HepG2 (cell line): ENCODE measurements around the gene CAPN13. TPM values are rescaled to one million over a fixed set of nuclear protein-coding genes. Genes with fewer than 3 reads are reported as not detected.

ENCODE experiments used
- ATAC-seq: fragments of 200-7000 bp; cut with Tn5 transposase; 3 replicates; pipeline ENCODE4 v1.9.1; 2020; ENCODE audit warnings: mild to moderate bottlenecking, moderate library complexity
- BruUV-seq: library from RNA; stranded (reverse); fragments of 400-500 nt; replicated peaks from 2 replicates; lab custom pipeline; 2021; lab: Mats Ljungman, UMichigan
- CTCF ChIA-PET: fragments of 300-600 bp; formaldehyde crosslinking; extraction: SDS; loops from one replicate; lab custom pipeline; 2021; ENCODE audit warnings: low total read pairs, inconsistent platforms, low intra/inter-chr PET ratio; lab: Yijun Ruan, JAX
- POLR2A ChIA-PET: fragments of 350-600 bp; sonication (Branson Sonifier 250); formaldehyde crosslinking; loops from one replicate; lab custom pipeline; 2020; ENCODE audit warnings: antibody characterized with exemption, inconsistent platforms; lab: Yijun Ruan, JAX
- DNase-seq: peaks from one replicate; pipeline ENCODE4 v3.0.0-alpha.2; 2015; ENCODE audit warnings: low spot score
- FAIRE-seq: peaks from 3 replicates; lab custom pipeline; 2011; peaks lifted over from hg19 to GRCh38; lab: Jason Lieb, UNC
- H2AFZ ChIP-seq: one replicate; pipeline ENCODE4 v1.6.1; 2011; ENCODE audit warnings: low read length, inconsistent platforms
- H3K27ac ChIP-seq: fragments of 300-600 bp; 3 replicates; pipeline ENCODE4 v1.8.0; 2011; ENCODE audit warnings: mixed run types, mild to moderate bottlenecking, mixed read lengths, low read length, inconsistent platforms; ENCODE audit not compliant: insufficient read depth; ENCODE audit errors: extremely low read length
- H3K27me3 ChIP-seq, 2 experiments: fragments of 200-600 bp in 1 of 2; 2 replicates in 1 of 2; 3 replicates in 1 of 2; pipeline versions ENCODE4 v1.6.0 to v1.8.0; 2011; ENCODE audit warnings: low read length in 2 of 2, mild to moderate bottlenecking in 2 of 2, moderate library complexity in 2 of 2, inconsistent platforms in 1 of 2; ENCODE audit not compliant: insufficient read depth in 2 of 2, control insufficient read depth in 1 of 2
- H3K36me3 ChIP-seq, 2 experiments: fragments of 200-600 bp in 1 of 2; replicated peaks in 1 of 2; 2 replicates in 1 of 2; 3 replicates in 1 of 2; pipeline versions ENCODE4 v1.5.1 to v1.8.0; 2011; ENCODE audit warnings: low read length in 2 of 2, inconsistent platforms in 1 of 2; ENCODE audit not compliant: insufficient read depth in 2 of 2, control insufficient read depth in 1 of 2
- H3K4me1 ChIP-seq: 2 replicates; pipeline ENCODE4 v1.5.1; 2012; ENCODE audit warnings: low read length, inconsistent platforms; ENCODE audit not compliant: insufficient read depth
- H3K4me2 ChIP-seq: 2 replicates; pipeline ENCODE4 v1.6.0; 2011; ENCODE audit warnings: low read depth, low read length, inconsistent platforms
- H3K4me3 ChIP-seq, 3 experiments: fragments of 200-600 bp in 1 of 3; sonication (generic), shearing (Covaris generic) in 1 of 3; replicated peaks in 1 of 3; 2 replicates each; pipeline ENCODE4 v1.5.1; 2011 to 2016; ENCODE audit warnings: low read length in 3 of 3, inconsistent platforms in 2 of 3, low read depth in 2 of 3, mild to moderate bottlenecking in 2 of 3, control low read depth in 1 of 3, mixed read lengths in 1 of 3; ENCODE audit not compliant: insufficient read depth in 1 of 3
- H3K79me2 ChIP-seq: one replicate; pipeline ENCODE4 v1.6.1; 2011; ENCODE audit warnings: low read length, inconsistent platforms; ENCODE audit not compliant: insufficient read depth
- H3K9ac ChIP-seq: 2 replicates; pipeline ENCODE4 v1.6.0; 2011; ENCODE audit warnings: mild to moderate bottlenecking, low read depth, low read length, inconsistent platforms; ENCODE audit not compliant: insufficient read depth
- H3K9me3 ChIP-seq: 2 replicates; pipeline ENCODE4 v1.5.1; 2012; ENCODE audit warnings: mild to moderate bottlenecking, low read length
- H4K20me1 ChIP-seq: 2 replicates; pipeline ENCODE4 v1.6.0; 2011; ENCODE audit warnings: inconsistent platforms, mild to moderate bottlenecking, low read length, moderate library complexity; ENCODE audit not compliant: insufficient read depth
- KLF12 ChIP-seq: sonication (generic); formaldehyde crosslinking; IDR thresholded peaks from 2 replicates; pipeline ENCODE4 v1.4.0; 2020; ENCODE audit warnings: missing genetic modification reagents, borderline replicate concordance
- NONO ChIP-seq, 2 experiments: fragments of 450-650 bp in 1 of 2; sonication (generic) in 1 of 2; formaldehyde crosslinking in 1 of 2; IDR thresholded peaks in 1 of 2; conservative IDR thresholded peaks in 1 of 2; 2 replicates each; pipeline versions ENCODE4 v1.6.1 to v1.8.0; 2017 to 2022; ENCODE audit warnings: mild to moderate bottlenecking in 1 of 2, missing genetic modification reagents in 1 of 2, moderate library complexity in 1 of 2
- NPAS2 ChIP-seq: sonication (generic); formaldehyde crosslinking; IDR thresholded peaks from 2 replicates; pipeline ENCODE4 v1.8.0; 2022; ENCODE audit warnings: mild to moderate bottlenecking, missing genetic modification reagents, borderline replicate concordance
- POLR2AphosphoS5 ChIP-seq: IDR thresholded peaks from 2 replicates; pipeline ENCODE4 v1.6.1; 2012; ENCODE audit warnings: low read depth, low read length
- TCF7 ChIP-seq: sonication (generic); IDR thresholded peaks from 2 replicates; pipeline ENCODE4 v1.6.1; 2016; ENCODE audit warnings: antibody characterized with exemption, low read depth
- ZNF180 ChIP-seq: sonication (generic); formaldehyde crosslinking; IDR thresholded peaks from 2 replicates; pipeline ENCODE4 v1.4.0; 2020; ENCODE audit warnings: low read depth, missing genetic modification reagents, borderline replicate concordance
- ZNF225 ChIP-seq: sonication (generic); formaldehyde crosslinking; IDR thresholded peaks from 2 replicates; pipeline ENCODE4 v1.4.0; 2020; ENCODE audit warnings: mild to moderate bottlenecking, missing genetic modification reagents
- ZNF549 ChIP-seq: sonication (generic); formaldehyde crosslinking; IDR thresholded peaks from 2 replicates; pipeline ENCODE4 v1.5.0; 2020; ENCODE audit warnings: missing genetic modification reagents
- ZNF83 ChIP-seq: sonication (generic); formaldehyde crosslinking; IDR thresholded peaks from 2 replicates; pipeline ENCODE4 v1.4.0; 2020; ENCODE audit warnings: missing genetic modification reagents, mild to moderate bottlenecking, borderline replicate concordance
- WGBS: methylation state at CpG from one replicate; pipeline ENCODE4 v1.1.6; 2017; ENCODE audit warnings: low lambda C conversion rate; 5-methylcytosine and 5-hydroxymethylcytosine counted together
- in situ Hi-C: cut with HindIII; loops from 2 replicates; pipeline ENCODE4 v1.10.0; 2017; ENCODE audit warnings: low pct_unique_long_range_greater_than_20kb; ENCODE audit not compliant: extremely low pct_ligation_motif_present
- intact Hi-C: fragments of 100-400 bp; cut with micrococcal nuclease; formaldehyde crosslinking; loops from one replicate; pipeline ENCODE4 v1.10.0; 2022; ENCODE audit not compliant: unreplicated experiment
- polyA plus RNA-seq, 8 experiments: library from polyadenylated mRNA; depleted of rRNA in 3 of 8; stranded (reverse) in 7 of 8; unstranded in 1 of 8; fragments of >200 nt; fragmentation: Illumina TruSeq in 4 of 8; extraction: Trizol in 4 of 8; gene quantifications; 2 replicates each; pipeline versions ENCODE4 v1.2.1 to v1.2.3, GENCODE V29; 2011 to 2016; ENCODE audit warnings: low read depth in 4 of 8, missing spikeins in 1 of 8, mixed read lengths in 1 of 8; ENCODE audit not compliant: insufficient read depth in 1 of 8
- total RNA-seq, 5 experiments: library from RNA; depleted of rRNA; stranded (reverse); fragments of >200 nt; fragmentation: Illumina TruSeq; extraction: Trizol; gene quantifications; 2 replicates each; pipeline ENCODE4 v1.2.3, GENCODE V29; 2016; ENCODE audit warnings: low read depth in 1 of 5
- TF ChIP-seq, protein P1 (sequence below): sonication (generic); formaldehyde crosslinking; IDR thresholded peaks from 2 replicates; pipeline ENCODE4 v1.4.0; 2020; ENCODE audit warnings: mild to moderate bottlenecking, missing genetic modification reagents, borderline replicate concordance
- TF ChIP-seq, protein P2 (sequence below): sonication (generic); formaldehyde crosslinking; IDR thresholded peaks from 2 replicates; pipeline ENCODE4 v1.5.1; 2020; ENCODE audit warnings: mild to moderate bottlenecking, missing genetic modification reagents, moderate library complexity

CAPN13 gene
- total and polyA plus RNA-seq, 2 of the 13 experiments (the other 11 are each of a cell fraction or from before 2014, with no cell fraction given): not detected

DNA sequence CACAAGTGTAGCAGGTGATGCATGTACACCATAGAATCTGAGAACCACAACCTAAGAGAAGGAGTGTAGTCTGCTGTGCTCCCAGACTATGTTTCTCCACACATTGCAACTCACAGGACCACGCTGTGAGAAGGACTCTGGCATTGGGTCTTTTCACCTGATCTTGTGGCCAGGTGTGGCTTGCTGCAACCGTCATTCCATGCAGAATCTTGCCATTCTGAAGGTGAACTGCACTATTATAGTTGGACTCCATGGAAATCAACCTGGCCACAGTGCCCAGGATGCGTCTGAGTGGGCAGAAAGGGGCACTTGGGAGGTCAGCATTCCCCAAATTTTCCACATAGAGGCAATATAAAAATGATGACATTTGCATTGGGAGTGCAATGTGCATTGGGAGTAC, 122.2 kb downstream of the CAPN13 start:
- 6% methylated on average over 3 of the region's 3 CpGs for WGBS
- Histone ChIP-seq H3K27me3 (peaks cover 0 to 32% of the 10 kb centered on the region in 2 experiments; a peak in 4 of 5 replicates), H4K20me1 (no peaks in the 10 kb centered on the region), H3K9me3 (no peaks in the 10 kb centered on the region), H3K79me2 (no peaks in the 10 kb centered on the region), H3K4me3 (no peak overlapping the region), H2AFZ (no peak overlapping the region), H3K9ac (no peak overlapping the region), H3K4me1 (no peaks in the 10 kb centered on the region), H3K36me3 (no peaks in the 10 kb centered on the region), H3K4me2 (no peak overlapping the region), H3K27ac (no peak overlapping the region)
- TF ChIP-seq POLR2AphosphoS5 (no peak), ZNF549 (no peak), TCF7 (no peak), NPAS2 (CRISPR knock-in tag) (no peak), ZNF180 (CRISPR knock-in tag) (no peak), ZNF225 (CRISPR knock-in tag) (no peak), KLF12 (no peak), NONO (IDR thresholded peaks at IDR 0.05) (no peak), NONO (CRISPR knock-in tag; conservative IDR thresholded peaks at IDR 0.05) (no peak), ZNF83 (CRISPR knock-in tag) (no peak)
- TF ChIP-seq, protein P1, sequence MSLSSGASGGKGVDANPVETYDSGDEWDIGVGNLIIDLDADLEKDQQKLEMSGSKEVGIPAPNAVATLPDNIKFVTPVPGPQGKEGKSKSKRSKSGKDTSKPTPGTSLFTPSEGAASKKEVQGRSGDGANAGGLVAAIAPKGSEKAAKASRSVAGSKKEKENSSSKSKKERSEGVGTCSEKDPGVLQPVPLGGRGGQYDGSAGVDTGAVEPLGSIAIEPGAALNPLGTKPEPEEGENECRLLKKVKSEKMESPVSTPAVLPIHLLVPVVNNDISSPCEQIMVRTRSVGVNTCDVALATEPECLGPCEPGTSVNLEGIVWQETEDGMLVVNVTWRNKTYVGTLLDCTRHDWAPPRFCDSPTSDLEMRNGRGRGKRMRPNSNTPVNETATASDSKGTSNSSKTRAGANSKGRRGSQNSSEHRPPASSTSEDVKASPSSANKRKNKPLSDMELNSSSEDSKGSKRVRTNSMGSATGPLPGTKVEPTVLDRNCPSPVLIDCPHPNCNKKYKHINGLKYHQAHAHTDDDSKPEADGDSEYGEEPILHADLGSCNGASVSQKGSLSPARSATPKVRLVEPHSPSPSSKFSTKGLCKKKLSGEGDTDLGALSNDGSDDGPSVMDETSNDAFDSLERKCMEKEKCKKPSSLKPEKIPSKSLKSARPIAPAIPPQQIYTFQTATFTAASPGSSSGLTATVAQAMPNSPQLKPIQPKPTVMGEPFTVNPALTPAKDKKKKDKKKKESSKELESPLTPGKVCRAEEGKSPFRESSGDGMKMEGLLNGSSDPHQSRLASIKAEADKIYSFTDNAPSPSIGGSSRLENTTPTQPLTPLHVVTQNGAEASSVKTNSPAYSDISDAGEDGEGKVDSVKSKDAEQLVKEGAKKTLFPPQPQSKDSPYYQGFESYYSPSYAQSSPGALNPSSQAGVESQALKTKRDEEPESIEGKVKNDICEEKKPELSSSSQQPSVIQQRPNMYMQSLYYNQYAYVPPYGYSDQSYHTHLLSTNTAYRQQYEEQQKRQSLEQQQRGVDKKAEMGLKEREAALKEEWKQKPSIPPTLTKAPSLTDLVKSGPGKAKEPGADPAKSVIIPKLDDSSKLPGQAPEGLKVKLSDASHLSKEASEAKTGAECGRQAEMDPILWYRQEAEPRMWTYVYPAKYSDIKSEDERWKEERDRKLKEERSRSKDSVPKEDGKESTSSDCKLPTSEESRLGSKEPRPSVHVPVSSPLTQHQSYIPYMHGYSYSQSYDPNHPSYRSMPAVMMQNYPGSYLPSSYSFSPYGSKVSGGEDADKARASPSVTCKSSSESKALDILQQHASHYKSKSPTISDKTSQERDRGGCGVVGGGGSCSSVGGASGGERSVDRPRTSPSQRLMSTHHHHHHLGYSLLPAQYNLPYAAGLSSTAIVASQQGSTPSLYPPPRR (CRISPR knock-in tag): no peak
- TF ChIP-seq, protein P2, sequence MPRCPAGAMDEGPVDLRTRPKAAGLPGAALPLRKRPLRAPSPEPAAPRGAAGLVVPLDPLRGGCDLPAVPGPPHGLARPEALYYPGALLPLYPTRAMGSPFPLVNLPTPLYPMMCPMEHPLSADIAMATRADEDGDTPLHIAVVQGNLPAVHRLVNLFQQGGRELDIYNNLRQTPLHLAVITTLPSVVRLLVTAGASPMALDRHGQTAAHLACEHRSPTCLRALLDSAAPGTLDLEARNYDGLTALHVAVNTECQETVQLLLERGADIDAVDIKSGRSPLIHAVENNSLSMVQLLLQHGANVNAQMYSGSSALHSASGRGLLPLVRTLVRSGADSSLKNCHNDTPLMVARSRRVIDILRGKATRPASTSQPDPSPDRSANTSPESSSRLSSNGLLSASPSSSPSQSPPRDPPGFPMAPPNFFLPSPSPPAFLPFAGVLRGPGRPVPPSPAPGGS: no peak
- POLR2A ChIA-PET: no interaction called here
- no TSS peak for BruUV-seq
- DNase-seq (no peak), FAIRE-seq (no peak), ATAC-seq (no peak)
- in situ Hi-C loops (loop anchor here (10.0 kb wide), 1 partner anchor 250 kb away; no protein-coding TSS in a partner anchor), intact Hi-C loops (no loop called here)
- CTCF ChIA-PET: no interaction called here
